SK-N-SH treated with all-trans-retinoic acid at 6 μM for 48 hours (cell line): Measurements from ENCODE around the gene FLT1.

Experiments used
- ATAC-seq: fragments of 200-7000 bp; cut with Tn5 transposase; 3 replicates; pipeline ENCODE4 v1.9.1; 2020; ENCODE audit warnings: mild to moderate bottlenecking, moderate library complexity
- ARNTL ChIP-seq: fragments of 450-650 bp; formaldehyde crosslinking; IDR thresholded peaks from 2 replicates; pipeline ENCODE4 v1.5.0; 2020; ENCODE audit warnings: low read depth, mild to moderate bottlenecking, moderate library complexity, borderline replicate concordance
- BACH2 ChIP-seq: fragments of 250-450 bp; sonication (Bioruptor Pico); IDR thresholded peaks from 2 replicates; pipeline ENCODE4 v1.9.0; 2021; ENCODE audit warnings: mild to moderate bottlenecking, borderline replicate concordance
- ESRRG ChIP-seq: fragments of 250-450 bp; sonication (Bioruptor Pico); IDR thresholded peaks from 2 replicates; pipeline ENCODE4 v1.6.1; 2021; ENCODE audit warnings: mild to moderate bottlenecking
- GLIS3 ChIP-seq: fragments of 250-450 bp; sonication (Bioruptor Pico); IDR thresholded peaks from 2 replicates; pipeline ENCODE4 v1.5.0; 2020; ENCODE audit warnings: mild to moderate bottlenecking, moderate library complexity
- ISL1 ChIP-seq: fragments of 250-450 bp; sonication (Bioruptor Pico); IDR thresholded peaks from 2 replicates; pipeline ENCODE4 v2.1.2; 2022; ENCODE audit warnings: mild to moderate bottlenecking, moderate library complexity
- PPARA ChIP-seq: fragments of 250-450 bp; sonication (Bioruptor Pico); IDR thresholded peaks from 2 replicates; pipeline ENCODE4 v1.5.0; 2020; ENCODE audit warnings: mild to moderate bottlenecking, borderline replicate concordance
- RARB ChIP-seq: fragments of 250-450 bp; sonication (Bioruptor Pico); IDR thresholded peaks from 2 replicates; pipeline ENCODE4 v1.8.0; 2021; ENCODE audit warnings: mild to moderate bottlenecking, moderate library complexity
- TCF4 ChIP-seq: fragments of 250-450 bp; sonication (Bioruptor Pico); IDR thresholded peaks from 2 replicates; pipeline ENCODE4 v1.8.0; 2021; ENCODE audit warnings: mild to moderate bottlenecking, moderate library complexity, borderline replicate concordance
- TOX ChIP-seq: fragments of 250-450 bp; sonication (Bioruptor Pico); IDR thresholded peaks from 2 replicates; pipeline ENCODE4 v1.8.0; 2021; ENCODE audit warnings: mild to moderate bottlenecking, moderate library complexity, borderline replicate concordance
- ZC3H10 ChIP-seq: fragments of 250-450 bp; sonication (Bioruptor Pico); IDR thresholded peaks from 2 replicates; pipeline ENCODE4 v1.5.1; 2021; ENCODE audit warnings: mild to moderate bottlenecking, moderate library complexity
- ZFP3 ChIP-seq: fragments of 250-450 bp; sonication (Bioruptor Pico); IDR thresholded peaks from 2 replicates; pipeline ENCODE4 v1.5.0; 2020; ENCODE audit warnings: mild to moderate bottlenecking, moderate library complexity
- ZFP30 ChIP-seq: fragments of 450-650 bp; formaldehyde crosslinking; IDR thresholded peaks from 2 replicates; pipeline ENCODE4 v1.5.0; 2022; ENCODE audit warnings: mild to moderate bottlenecking, moderate library complexity
- ZNF565 ChIP-seq: fragments of 450-650 bp; formaldehyde crosslinking; conservative IDR thresholded peaks from 2 replicates; pipeline ENCODE4 v1.5.0; 2020; ENCODE audit warnings: low read depth, mild to moderate bottlenecking, moderate library complexity
- ZNF70 ChIP-seq: fragments of 450-650 bp; formaldehyde crosslinking; IDR thresholded peaks from 2 replicates; pipeline ENCODE4 v1.5.0; 2020; ENCODE audit warnings: mild to moderate bottlenecking, moderate library complexity
- ZNF8 ChIP-seq: fragments of 450-650 bp; formaldehyde crosslinking; IDR thresholded peaks from 2 replicates; pipeline ENCODE4 v1.5.0; 2020; ENCODE audit warnings: mild to moderate bottlenecking, moderate library complexity
- TF ChIP-seq, protein P1 (sequence below): fragments of 250-450 bp; sonication (Bioruptor Pico); IDR thresholded peaks from 2 replicates; pipeline ENCODE4 v1.5.0; 2020; ENCODE audit warnings: mild to moderate bottlenecking, moderate library complexity
- TF ChIP-seq, protein P2 (sequence below): fragments of 250-450 bp; sonication (Bioruptor Pico); IDR thresholded peaks from 2 replicates; pipeline ENCODE4 v1.5.1; 2021; ENCODE audit warnings: mild to moderate bottlenecking, moderate library complexity
- TF ChIP-seq, protein P3 (sequence below): fragments of 250-450 bp; sonication (Bioruptor Pico); IDR thresholded peaks from 2 replicates; pipeline ENCODE4 v1.5.1; 2020; ENCODE audit warnings: low read depth, mild to moderate bottlenecking, moderate library complexity
- TF ChIP-seq, protein P4 (sequence below): fragments of 250-450 bp; sonication (Bioruptor Pico); IDR thresholded peaks from 2 replicates; pipeline ENCODE4 v1.8.0; 2021; ENCODE audit warnings: low read depth, mild to moderate bottlenecking, moderate library complexity, borderline replicate concordance
- TF ChIP-seq, protein P5 (sequence below): fragments of 250-450 bp; sonication (Bioruptor Pico); IDR thresholded peaks from 2 replicates; pipeline ENCODE4 v1.8.0; 2020; ENCODE audit warnings: mild to moderate bottlenecking, moderate library complexity, borderline replicate concordance

Gene FLT1

DNA sequence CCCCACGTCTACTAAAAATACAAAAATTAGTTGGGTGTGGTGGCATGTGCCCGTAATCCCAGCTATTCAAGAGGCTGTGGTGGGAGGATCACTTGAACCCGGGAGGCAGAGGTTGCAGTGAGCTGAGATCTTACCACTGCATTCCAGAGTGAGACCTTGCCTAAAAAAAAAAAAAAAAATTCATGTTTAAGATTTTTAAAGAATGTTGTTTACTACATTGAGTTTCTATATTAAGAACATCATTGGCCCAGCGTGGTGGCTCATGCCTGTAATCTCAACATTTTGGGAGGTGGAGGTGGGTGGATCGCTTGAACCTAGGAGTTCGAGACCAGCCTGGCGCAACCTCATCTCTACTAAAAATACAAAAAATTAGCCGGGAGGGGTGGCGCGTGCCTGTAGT lies 31.9 kb upstream of the FLT1 start:
- ATAC-seq: no peak

DNA sequence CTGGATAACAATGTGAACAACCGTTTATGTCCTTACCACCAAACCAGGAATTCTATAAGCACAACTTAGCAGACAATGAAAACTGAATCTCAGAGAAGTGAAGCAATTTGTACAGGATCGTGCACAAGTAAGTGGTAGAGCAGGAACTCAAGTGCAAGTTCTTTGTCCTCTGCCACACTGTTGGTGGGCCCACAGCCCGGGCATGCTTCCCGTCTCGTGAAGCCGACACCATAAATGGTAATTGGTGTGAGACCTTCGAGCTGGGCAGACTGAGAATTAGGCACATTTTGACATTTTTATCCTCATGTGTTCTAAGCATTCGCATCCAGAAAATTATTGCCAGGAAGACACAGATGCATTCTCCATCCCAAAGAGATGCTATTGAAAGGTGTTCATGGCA lies 27.9 kb upstream of the FLT1 start:
- no peak for ATAC-seq
- TF ChIP-seq ZFP3 (CRISPR knock-in tag): no peak
- no peak for TF ChIP-seq TOX (CRISPR knock-in tag)
- TF ChIP-seq ZNF70 (CRISPR knock-in tag): no peak
- TF ChIP-seq ESRRG (CRISPR knock-in tag): no peak
- TF ChIP-seq ZC3H10 (CRISPR knock-in tag): no peak
- TF ChIP-seq, protein P1, sequence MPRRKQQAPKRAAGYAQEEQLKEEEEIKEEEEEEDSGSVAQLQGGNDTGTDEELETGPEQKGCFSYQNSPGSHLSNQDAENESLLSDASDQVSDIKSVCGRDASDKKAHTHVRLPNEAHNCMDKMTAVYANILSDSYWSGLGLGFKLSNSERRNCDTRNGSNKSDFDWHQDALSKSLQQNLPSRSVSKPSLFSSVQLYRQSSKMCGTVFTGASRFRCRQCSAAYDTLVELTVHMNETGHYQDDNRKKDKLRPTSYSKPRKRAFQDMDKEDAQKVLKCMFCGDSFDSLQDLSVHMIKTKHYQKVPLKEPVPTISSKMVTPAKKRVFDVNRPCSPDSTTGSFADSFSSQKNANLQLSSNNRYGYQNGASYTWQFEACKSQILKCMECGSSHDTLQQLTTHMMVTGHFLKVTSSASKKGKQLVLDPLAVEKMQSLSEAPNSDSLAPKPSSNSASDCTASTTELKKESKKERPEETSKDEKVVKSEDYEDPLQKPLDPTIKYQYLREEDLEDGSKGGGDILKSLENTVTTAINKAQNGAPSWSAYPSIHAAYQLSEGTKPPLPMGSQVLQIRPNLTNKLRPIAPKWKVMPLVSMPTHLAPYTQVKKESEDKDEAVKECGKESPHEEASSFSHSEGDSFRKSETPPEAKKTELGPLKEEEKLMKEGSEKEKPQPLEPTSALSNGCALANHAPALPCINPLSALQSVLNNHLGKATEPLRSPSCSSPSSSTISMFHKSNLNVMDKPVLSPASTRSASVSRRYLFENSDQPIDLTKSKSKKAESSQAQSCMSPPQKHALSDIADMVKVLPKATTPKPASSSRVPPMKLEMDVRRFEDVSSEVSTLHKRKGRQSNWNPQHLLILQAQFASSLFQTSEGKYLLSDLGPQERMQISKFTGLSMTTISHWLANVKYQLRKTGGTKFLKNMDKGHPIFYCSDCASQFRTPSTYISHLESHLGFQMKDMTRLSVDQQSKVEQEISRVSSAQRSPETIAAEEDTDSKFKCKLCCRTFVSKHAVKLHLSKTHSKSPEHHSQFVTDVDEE (CRISPR knock-in tag): no peak
- no peak for TF ChIP-seq BACH2 (CRISPR knock-in tag)
- no peak for TF ChIP-seq ZFP30 (CRISPR knock-in tag)
- TF ChIP-seq, protein P2, sequence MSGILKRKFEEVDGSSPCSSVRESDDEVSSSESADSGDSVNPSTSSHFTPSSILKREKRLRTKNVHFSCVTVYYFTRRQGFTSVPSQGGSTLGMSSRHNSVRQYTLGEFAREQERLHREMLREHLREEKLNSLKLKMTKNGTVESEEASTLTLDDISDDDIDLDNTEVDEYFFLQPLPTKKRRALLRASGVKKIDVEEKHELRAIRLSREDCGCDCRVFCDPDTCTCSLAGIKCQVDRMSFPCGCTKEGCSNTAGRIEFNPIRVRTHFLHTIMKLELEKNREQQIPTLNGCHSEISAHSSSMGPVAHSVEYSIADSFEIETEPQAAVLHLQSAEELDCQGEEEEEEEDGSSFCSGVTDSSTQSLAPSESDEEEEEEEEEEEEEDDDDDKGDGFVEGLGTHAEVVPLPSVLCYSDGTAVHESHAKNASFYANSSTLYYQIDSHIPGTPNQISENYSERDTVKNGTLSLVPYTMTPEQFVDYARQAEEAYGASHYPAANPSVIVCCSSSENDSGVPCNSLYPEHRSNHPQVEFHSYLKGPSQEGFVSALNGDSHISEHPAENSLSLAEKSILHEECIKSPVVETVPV (CRISPR knock-in tag): no peak

More for the DNA sequence above, 31.9 kb upstream of the FLT1 start:
- TF ChIP-seq ZNF70 (CRISPR knock-in tag) (no peak), TOX (CRISPR knock-in tag) (no peak), BACH2 (CRISPR knock-in tag) (no peak), ZFP30 (CRISPR knock-in tag) (no peak), GLIS3 (CRISPR knock-in tag) (no peak), RARB (CRISPR knock-in tag) (no peak), PPARA (CRISPR knock-in tag) (no peak), TCF4 (CRISPR knock-in tag) (no peak), ESRRG (CRISPR knock-in tag) (no peak), ZNF565 (CRISPR knock-in tag) (no peak), ARNTL (no peak)
- TF ChIP-seq, protein P2 (CRISPR knock-in tag): no peak
- TF ChIP-seq, protein P3, sequence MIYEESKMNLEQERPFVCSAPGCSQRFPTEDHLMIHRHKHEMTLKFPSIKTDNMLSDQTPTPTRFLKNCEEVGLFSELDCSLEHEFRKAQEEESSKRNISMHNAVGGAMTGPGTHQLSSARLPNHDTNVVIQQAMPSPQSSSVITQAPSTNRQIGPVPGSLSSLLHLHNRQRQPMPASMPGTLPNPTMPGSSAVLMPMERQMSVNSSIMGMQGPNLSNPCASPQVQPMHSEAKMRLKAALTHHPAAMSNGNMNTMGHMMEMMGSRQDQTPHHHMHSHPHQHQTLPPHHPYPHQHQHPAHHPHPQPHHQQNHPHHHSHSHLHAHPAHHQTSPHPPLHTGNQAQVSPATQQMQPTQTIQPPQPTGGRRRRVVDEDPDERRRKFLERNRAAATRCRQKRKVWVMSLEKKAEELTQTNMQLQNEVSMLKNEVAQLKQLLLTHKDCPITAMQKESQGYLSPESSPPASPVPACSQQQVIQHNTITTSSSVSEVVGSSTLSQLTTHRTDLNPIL (CRISPR knock-in tag): no peak

DNA sequence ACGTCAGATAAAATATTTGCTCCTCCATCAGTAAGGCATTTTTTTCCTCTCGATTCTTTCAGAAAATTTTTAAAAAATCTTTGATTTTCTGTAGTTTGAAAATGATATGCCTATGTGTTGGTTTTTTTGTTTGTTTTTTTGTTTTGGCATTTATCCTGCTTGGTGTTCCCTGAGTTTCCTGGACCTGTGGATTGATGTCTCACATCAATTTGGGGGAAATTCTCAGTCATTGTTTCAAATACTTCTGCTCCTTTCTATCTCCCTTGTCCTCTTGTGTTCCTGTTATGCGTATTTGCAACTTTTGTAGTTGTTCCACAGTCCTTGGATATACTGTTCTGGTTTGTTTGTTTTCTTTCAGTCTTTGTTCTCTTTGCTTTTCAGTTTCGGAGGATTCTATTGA lies 18.8 kb upstream of the FLT1 start:
- TF ChIP-seq ESRRG (CRISPR knock-in tag): no peak
- no peak for TF ChIP-seq ZNF8 (CRISPR knock-in tag)
- no peak for TF ChIP-seq ISL1
- TF ChIP-seq, protein P3 (CRISPR knock-in tag): no peak
- no peak for TF ChIP-seq RARB (CRISPR knock-in tag)
- TF ChIP-seq, protein P4, sequence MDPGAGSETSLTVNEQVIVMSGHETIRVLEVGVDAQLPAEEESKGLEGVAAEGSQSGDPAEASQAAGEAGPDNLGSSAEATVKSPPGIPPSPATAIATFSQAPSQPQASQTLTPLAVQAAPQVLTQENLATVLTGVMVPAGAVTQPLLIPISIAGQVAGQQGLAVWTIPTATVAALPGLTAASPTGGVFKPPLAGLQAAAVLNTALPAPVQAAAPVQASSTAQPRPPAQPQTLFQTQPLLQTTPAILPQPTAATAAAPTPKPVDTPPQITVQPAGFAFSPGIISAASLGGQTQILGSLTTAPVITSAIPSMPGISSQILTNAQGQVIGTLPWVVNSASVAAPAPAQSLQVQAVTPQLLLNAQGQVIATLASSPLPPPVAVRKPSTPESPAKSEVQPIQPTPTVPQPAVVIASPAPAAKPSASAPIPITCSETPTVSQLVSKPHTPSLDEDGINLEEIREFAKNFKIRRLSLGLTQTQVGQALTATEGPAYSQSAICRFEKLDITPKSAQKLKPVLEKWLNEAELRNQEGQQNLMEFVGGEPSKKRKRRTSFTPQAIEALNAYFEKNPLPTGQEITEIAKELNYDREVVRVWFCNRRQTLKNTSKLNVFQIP (CRISPR knock-in tag): no peak
- TF ChIP-seq, protein P5, sequence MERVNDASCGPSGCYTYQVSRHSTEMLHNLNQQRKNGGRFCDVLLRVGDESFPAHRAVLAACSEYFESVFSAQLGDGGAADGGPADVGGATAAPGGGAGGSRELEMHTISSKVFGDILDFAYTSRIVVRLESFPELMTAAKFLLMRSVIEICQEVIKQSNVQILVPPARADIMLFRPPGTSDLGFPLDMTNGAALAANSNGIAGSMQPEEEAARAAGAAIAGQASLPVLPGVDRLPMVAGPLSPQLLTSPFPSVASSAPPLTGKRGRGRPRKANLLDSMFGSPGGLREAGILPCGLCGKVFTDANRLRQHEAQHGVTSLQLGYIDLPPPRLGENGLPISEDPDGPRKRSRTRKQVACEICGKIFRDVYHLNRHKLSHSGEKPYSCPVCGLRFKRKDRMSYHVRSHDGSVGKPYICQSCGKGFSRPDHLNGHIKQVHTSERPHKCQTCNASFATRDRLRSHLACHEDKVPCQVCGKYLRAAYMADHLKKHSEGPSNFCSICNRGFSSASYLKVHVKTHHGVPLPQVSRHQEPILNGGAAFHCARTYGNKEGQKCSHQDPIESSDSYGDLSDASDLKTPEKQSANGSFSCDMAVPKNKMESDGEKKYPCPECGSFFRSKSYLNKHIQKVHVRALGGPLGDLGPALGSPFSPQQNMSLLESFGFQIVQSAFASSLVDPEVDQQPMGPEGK (CRISPR knock-in tag): no peak
- TF ChIP-seq ZFP3 (CRISPR knock-in tag): no peak
- TF ChIP-seq BACH2 (CRISPR knock-in tag): no peak
- no peak for TF ChIP-seq TOX (CRISPR knock-in tag)
- TF ChIP-seq TCF4 (CRISPR knock-in tag): no peak
- ATAC-seq: no peak
